Stimulated activated CD8-positive, alpha-beta memory T cell treated with anti-CD3 and anti-CD28 coated beads, Interleukin-4, amount 100 ng/mL, for 4 hours (primary cell): ENCODE measurements around the gene RUNX1.
A peak's percentile ranks its signal among the peaks of the same experiment; 100 is the strongest.

Experiments used
- DNase-seq, 2 donors: peaks; one replicate each; pipeline ENCODE4 v3.0.0-alpha.2; 2020; ENCODE audit warnings: low read depth in 2 of 2, low spot score in 1 of 2

The RUNX1 gene

DNA sequence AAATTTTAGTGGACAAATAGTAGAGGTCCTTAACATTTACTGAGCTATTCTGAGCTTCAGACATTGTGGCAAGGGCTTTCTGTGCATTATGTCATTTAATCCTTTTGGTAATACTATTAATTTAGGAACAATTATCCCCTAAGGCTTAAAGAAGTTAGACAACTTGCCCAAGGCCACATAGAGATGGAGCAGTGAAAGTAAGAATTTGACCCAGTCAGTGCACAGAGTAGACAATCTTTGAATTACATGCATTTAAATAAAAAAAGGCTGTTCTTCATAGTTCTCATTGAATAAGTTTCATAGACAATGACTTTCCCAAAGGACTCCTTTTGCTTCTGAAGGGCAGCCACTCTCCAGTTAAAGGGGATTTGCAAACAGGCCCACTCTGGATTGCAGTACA is 142.7 kb downstream of the RUNX1 start:
- no peak for DNase-seq

DNA sequence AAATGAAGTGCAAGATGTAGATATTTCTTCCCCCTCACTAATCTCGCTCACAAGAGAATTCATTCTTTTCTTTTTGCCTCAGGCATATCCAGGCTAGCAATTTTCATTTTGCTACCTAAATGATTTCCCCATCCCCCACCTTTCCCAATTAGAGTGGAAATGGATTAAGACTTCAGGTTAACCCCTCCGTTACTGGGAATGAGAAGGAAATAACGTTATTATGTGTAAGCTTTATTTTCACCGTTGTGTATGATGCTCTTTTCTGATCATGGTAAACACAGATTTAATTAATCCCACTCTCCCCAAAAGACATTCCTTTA is 143.9 kb downstream of the RUNX1 start:
- no peak for DNase-seq

DNA sequence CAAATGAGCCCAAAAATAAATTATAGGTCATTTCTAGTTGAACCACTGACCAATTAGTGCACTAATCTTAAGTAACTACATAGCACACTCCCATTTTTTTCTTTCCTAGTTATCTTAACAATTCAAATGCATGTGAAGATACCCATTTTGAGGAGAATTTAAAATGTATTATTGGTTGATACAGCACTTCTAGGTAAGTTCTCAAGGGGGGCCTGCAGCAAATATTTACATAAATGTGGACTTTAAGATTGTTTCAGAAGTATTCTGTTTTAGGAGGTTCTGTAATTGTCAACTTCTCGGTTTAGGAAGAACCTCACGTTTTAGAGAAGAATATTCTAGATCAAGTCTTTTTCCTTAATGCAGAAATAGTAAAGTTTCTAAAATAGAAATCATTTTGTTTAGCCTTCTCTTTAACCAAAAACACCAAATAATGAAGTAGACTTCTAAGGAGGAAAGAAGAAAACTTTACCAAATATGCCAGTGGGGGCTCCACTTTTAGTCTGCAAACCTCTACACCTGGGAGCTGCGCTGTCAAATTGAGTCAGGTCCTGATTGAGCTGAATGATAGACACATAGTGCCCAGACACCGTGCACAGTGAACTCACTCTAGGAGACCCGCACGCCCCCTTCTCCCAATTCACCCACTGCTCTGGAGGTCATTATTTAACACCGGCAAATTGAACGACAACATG is 144.4 kb downstream of the RUNX1 start:
- DNase-seq: no peak

DNA sequence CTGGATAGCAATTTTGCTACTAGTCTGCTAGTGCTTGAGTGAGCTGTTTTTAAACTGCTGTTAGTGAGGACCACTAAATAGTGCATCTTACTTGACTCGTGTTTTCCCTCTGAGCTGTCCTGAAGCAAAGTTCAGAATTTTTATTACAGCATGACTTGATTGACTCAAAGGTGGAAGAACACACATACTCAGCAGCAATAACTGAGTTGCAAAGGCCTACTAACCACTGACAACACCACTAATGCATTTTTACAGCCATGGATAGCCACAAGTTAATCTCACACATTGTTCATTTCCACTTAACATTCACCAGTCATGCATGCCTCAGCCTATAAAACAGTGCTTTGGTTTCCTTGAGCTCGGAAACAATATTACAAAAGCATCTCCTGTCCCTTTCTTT is 148.7 kb downstream of the RUNX1 start:
- no peak for DNase-seq

DNA sequence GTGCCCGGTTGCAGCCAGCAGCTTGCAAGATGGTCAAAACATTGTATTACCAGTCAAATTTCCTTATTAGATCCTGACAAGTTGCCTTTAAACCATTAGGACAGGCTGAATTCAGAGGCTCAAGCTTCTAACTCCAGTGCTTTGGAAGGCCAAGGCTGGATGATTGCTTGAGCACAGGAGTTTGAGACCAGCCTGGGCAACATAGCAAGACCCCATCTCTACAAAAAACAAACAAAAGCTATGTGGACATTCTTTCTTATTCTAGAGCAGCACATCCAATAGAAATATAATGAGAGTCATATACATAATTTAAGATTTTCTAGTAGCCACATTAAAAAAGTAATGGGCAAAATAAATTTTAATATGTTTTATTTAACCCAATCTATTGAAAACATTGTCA is 149.3 kb downstream of the RUNX1 start:
- no peak for DNase-seq

DNA sequence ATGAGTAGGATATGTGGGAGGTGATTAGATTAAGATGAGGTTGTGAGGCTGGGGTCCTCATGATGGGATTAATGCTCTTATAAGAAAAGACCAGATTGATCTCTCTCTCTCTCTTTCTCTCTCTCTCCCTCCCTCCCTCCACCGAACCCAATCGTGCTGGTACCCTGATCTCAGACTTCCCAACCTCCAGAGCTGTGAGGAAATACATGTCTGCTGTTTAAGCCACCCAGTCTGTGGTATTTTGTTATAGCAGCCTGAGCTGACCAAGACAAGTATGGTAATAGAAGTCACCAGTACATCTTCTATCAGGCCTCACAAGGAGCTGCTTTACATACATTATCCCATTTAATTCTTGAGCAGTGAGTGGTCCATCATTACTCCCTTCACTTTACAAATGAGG is 149.8 kb downstream of the RUNX1 start:
- no peak for DNase-seq

DNA sequence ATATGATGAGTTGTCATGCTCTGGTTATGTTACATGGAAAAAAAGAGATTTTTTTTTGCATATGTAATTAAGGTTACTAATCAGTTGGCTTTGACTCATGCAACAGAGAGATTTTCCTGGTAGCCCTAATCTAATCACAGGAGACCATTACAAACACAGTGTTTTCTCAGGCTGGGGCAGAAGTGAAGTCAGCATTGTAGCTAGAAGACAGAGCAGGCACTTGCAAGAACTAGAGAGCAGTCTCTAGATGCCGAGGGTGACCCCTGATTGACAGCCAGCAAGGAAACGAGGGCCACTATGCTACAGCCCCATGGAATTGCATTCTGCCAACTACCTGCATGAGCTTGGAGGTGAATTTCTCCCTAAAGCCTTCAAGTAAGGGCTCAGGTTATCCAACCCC is 151.3 kb downstream of the RUNX1 start:
- DNase-seq: no peak

DNA sequence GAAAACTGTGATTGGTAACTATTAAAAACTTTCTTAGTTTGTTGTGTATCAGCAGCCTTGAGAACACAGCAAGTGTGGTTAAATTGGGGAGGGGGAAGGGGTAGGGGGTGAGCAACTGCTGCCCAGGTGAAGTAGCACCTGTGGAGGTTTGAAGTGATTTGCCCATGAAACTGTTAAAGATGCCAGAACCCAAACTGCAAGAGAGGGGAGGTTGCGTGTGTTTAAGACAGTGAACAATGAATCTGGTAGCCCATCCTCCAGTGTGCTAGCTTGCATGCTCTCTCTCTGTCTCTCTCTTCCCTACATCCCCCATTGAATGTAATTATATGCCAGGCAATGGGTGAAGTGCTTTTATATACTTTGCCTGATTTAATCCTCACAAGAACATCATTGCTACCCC is 154.7 kb downstream of the RUNX1 start:
- no peak for DNase-seq

DNA sequence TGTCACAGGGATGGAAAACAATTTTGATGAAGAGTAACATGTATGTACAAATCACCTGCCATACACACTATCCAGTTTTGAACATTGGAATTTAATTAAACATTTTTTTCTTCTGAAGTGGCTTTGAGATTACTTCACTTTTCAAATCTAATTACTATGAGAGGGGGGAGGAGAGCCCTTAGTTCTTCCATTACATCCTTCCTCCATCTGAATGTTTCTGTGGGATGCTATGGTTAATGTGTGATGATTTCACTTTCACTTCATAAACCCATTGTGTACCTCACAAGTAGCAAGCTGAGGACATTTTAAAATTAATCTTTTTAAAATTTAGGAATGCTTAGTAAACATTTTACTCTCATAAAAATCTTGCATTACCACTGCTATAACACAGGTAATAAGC is 156.9 kb downstream of the RUNX1 start:
- no peak for DNase-seq

DNA sequence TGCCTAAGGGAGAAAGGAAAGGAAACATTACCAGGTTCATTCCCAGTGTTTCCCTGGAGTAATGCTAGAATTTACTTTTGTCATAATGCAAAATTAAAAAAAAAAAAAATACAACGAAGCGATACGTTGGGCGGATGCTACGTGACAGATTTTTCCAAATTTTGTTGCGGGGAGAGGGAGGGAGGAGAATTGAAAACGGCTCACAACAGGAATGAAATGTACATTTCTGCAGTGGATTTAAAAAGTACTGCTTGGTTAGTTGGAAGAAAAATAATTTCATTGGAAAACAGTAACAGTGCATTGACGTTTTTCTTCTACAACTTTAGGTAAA is 157.5 kb downstream of the RUNX1 start:
- no peak for DNase-seq

DNA sequence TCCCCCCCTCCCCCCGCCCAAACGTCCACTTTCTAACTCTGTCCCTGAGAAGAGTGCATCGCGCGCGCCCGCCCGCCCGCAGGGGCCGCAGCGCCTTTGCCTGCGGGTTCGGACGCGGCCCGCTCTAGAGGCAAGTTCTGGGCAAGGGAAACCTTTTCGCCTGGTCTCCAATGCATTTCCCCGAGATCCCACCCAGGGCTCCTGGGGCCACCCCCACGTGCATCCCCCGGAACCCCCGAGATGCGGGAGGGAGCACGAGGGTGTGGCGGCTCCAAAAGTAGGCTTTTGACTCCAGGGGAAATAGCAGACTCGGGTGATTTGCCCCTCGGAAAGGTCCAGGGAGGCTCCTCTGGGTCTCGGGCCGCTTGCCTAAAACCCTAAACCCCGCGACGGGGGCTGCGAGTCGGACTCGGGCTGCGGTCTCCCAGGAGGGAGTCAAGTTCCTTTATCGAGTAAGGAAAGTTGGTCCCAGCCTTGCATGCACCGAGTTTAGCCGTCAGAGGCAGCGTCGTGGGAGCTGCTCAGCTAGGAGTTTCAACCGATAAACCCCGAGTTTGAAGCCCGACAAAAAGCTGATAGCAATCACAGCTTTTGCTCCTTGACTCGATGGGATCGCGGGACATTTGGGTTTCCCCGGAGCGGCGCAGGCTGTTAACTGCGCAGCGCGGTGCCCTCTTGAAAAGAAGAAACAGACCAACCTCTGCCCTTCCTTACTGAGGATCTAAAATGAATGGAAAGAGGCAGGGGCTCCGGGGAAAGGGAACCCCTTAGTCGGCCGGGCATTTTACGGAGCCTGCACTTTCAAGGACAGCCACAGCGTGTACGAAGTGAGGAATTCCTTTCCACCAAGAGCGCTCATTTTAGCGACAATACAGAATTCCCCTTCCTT is 158.1 kb downstream of the RUNX1 start:
- no peak for DNase-seq

DNA sequence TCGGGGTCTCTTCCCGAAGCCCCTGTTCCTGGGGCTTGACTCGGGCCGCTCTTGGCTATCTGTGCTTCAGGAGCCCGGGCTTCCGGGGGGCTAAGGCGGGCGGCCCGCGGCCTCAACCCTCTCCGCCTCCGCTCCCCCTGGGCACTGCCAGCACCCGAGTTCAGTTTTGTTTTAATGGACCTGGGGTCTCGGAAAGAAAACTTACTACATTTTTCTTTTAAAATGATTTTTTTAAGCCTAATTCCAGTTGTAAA is 158.7 kb downstream of the RUNX1 start:
- DNase-seq: no peak

DNA sequence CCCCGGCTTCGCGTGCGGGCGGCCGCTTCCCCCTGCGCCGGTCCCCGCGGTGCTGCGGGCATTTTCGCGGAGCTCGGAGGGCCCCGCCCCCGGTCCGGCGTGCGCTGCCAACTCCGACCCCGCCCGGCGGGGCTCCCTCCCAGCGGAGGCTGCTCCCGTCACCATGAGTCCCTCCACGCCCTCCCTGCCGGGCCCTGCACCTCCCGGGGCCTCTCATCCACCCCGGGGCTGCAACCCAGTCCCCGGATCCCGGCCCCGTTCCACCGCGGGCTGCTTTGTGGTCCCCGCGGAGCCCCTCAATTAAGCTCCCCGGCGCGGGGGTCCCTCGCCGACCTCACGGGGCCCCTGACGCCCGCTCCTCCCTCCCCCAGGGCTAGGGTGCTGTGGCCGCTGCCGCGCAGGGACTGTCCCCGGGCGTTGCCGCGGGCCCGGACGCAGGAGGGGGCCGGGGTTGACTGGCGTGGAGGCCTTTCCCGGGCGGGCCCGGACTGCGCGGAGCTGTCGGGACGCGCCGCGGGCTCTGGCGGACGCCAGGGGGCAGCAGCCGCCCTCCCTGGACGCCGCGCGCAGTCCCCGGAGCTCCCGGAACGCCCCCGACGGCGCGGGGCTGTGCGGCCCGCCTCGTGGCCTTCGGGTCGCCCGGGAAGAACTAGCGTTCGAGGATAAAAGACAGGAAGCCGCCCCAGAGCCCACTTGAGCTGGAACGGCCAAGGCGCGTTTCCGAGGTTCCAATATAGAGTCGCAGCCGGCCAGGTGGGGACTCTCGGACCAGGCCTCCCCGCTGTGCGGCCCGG is 159.2 kb downstream of the RUNX1 start:
- DNase-seq: peak; percentile 45 to 56

DNA sequence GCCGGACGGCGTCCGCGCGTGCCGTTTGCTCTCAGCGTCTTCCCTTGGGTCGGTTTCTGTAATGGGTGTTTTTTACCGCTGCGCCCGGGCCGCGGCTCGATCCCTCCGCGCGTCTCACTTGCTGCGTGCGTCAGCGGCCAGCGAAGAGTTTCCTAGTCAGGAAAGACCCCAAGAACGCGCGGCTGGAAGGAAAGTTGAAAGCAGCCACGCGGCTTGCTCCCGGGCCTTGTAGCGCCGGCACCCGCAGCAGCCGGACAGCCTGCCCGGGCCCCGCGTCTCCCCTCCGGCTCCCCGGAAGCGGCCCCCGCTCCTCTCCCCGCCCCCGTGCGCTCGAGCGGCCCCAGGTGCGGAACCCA is 159.8 kb downstream of the RUNX1 start:
- peak; percentile 34 to 46 for DNase-seq

DNA sequence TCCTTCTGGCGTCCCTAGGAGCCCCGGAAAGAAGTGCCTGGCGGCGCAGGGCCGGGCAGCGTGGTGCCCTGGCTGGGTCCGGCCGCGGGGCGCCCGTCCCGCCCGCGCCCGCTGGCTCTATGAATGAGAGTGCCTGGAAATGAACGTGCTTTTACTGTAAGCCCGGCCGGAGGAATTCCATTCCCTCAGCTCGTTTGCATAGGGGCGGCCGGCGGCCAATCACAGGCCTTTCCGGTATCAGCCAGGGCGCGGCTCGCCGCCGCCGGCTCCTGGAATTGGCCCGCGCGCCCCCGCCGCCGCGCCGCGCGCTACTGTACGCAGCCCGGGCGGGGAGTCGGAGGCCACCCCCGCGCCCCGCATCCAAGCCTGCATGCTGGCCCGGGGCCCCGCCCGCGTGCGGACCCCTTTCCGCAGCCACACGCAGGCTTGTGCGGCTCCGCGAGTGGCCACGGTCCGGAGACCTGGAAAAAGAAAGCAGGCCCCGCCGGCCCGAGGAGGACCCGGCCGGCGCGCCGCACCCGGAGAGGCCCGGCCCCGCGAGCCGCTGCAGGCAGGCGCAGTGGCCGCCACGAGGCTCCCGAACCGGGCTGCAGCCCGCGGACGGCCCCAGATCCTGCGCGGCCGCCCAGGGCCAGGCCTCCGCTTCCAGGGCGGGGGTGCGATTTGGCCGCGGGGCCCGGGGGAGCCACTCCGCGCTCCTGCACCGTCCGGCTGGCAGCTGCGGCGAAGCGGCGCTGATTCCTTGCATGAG is 160.4 kb downstream of the RUNX1 start:
- DNase-seq: peak; percentile 49 to 65

DNA sequence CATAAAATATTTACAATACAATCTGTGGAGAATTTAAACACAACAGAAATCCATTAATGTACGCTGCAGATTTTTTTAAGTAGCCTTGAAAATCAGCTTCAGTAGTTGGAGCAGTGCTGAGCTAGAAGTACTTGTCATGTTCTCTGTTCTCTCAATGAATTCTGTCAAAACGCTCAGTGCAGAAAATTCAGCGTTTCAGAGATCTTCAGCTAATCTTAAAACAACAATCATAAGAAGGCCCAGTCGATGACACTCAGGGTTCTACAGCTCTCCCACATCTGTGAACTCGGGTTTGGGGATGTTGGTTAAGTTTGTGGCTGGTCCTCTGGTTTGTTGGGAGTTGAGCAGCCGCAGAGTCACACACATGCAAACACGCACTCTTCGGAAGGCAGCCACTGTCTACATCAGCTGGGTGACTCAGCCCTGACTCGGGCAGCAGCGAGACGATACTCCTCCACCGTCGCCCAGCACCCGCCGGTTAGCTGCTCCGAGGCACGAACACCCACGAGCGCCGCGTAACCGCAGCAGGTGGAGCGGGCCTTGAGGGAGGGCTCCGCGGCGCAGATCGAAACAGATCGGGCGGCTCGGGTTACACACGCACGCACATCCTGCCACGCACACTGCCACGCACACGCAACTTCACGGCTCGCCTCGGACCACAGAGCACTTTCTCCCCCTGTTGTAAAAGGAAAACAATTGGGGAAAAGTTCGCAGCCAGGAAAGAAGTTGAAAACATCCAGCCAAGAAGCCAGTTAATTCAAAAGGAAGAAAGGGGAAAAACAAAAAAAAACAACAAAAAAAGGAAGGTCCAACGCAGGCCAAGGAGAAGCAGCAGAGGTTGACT is 161.2 kb downstream of the RUNX1 start:
- DNase-seq: peak; percentile 73 to 89

DNA sequence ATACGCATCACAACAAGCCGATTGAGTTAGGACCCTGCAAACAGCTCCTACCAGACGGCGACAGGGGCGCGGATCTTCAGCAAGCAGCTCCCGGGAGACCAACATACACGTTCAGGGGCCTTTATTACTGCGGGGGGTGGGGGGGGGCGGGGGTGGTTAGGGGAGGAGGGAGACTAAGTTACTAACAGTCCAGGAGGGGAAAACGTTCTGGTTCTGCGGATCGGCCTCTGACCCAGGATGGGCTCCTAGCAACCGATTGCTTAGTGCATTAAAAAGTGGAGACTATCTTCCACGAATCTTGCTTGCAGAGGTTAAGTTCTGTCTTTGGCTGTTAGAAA is 162.0 kb downstream of the RUNX1 start:
- no peak for DNase-seq

DNA sequence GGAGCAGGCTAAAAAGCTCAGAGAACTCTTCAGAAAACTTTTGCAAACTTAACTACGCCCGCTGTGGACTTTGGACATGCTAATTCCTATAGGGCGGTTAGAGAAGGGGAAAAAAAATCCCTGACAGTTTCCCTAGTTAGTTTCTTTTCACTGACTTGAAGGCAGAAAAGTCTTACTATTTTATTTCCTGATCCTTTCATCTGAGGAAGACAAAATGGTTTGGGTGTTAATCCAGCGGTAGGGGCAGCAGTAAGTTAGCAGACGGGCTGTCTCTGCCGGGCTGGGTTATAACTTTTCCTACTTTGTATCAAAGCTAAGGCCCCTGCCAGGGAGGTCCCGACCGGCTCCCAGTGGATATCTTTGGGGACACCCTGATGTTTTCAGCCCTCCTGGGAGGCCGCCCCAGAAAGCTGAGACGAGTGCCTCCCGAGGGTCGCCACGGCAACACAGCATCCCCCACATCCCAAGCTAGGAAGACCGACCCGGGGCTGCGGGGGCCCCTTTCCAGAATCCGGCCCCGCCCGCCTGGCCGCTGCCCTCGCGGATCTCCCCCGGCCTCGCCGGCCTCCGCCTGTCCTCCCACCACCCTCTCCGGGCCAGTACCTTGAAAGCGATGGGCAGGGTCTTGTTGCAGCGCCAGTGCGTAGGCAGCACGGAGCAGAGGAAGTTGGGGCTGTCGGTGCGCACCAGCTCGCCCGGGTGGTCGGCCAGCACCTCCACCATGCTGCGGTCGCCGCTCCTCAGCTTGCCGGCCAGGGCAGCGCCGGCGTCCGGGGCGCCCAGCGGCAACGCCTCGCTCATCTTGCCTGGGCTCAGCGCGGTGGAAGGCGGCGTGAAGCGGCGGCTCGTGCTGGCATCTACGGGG is 162.6 kb downstream of the RUNX1 start:
- DNase-seq: no peak

DNA sequence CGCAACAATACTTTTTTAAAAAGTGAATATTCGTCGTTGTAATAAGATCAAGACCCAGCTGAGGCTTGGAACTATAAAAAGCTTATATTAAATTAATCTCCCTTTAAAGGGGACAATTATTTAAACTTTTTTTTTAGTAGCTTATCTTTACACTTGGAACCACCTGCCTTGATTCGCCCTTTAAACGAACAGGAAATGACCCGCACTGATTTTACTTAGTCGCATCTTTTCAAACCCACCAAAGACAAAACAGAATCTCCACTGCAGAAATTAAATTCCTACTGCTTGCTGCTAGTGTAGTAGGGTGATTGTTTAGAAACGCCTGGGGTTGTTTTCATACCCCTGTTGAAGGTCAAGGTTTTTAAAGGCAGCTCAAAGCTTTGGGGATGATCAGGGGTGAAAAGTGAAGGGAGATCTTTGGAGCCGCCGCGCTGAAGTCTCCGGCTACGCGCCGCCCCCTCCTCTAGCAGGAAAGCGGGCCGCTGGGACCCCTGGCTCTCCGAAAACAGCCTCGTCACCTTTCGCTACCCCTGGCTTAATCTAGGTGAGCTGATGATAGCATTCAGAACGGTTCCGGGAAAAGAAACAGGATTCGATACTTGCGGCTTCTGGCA is 163.4 kb downstream of the RUNX1 start:
- DNase-seq: no peak

DNA sequence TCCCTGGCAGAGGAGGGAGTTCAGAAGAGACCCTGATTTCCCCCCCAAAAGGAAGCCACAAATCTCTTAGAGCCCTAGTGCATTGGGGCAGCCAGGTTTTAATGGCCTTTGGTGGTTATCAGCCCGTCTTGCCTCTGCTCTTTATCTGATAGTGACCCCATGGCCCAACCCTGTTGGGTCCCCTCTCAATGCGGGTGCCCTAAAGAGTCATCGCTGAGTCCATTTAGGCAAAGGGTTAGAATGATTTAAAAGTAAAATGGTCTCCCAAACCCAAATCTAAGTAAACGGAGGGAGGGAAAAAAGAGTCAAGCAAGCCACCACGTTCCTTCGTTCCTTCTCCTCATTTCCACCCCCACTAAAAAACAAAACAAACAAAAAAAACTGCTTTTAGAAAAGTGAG is 164.0 kb downstream of the RUNX1 start:
- no peak for DNase-seq
